HepG2 (cell line): ENCODE measurements around the gene POU3F1. TPM values are rescaled to one million over a fixed set of nuclear protein-coding genes. Genes with fewer than 3 reads are reported as not detected.

Experiments used
- HIVEP1 ChIP-seq: sonication (generic); formaldehyde crosslinking; IDR thresholded peaks from 2 replicates; pipeline ENCODE4 v1.4.0; 2020; ENCODE audit warnings: mild to moderate bottlenecking, missing genetic modification reagents
- HOXA9 ChIP-seq: sonication (generic); formaldehyde crosslinking; IDR thresholded peaks from 2 replicates; pipeline ENCODE4 v1.8.1; 2022; ENCODE audit warnings: missing genetic modification reagents, mild to moderate bottlenecking, moderate library complexity, borderline replicate concordance
- KAT2B ChIP-seq: fragments of 150-350 bp; IDR thresholded peaks from 2 replicates; pipeline ENCODE4 v1.6.1; 2014; ENCODE audit warnings: low read depth, low read length, borderline replicate concordance
- MXD4 ChIP-seq: IDR thresholded peaks from 2 replicates; pipeline ENCODE4 v1.6.1; 2016; ENCODE audit warnings: mild to moderate bottlenecking, missing biosample characterization, missing genetic modification reagents
- SP5 ChIP-seq: IDR thresholded peaks from 2 replicates; pipeline ENCODE4 v1.6.1; 2016; ENCODE audit warnings: low read depth, borderline replicate concordance
- TOPORS ChIP-seq: sonication (generic); formaldehyde crosslinking; IDR thresholded peaks from 2 replicates; pipeline ENCODE4 v1.8.0; 2023; ENCODE audit warnings: mild to moderate bottlenecking, missing genetic modification reagents
- ZBTB44 ChIP-seq: sonication (generic); formaldehyde crosslinking; IDR thresholded peaks from 2 replicates; pipeline ENCODE4 v1.4.0; 2020; ENCODE audit warnings: missing genetic modification reagents
- ZBTB7B ChIP-seq: sonication (generic); formaldehyde crosslinking; IDR thresholded peaks from 2 replicates; pipeline ENCODE4 v1.4.0; 2020; ENCODE audit warnings: missing genetic modification reagents
- ZKSCAN8 ChIP-seq: IDR thresholded peaks from 2 replicates; pipeline ENCODE4 v1.6.1; 2016; ENCODE audit warnings: borderline replicate concordance, missing genetic modification reagents, missing compliant biosample characterization
- ZNF205 ChIP-seq: IDR thresholded peaks from 2 replicates; pipeline ENCODE4 v1.6.1; 2018; ENCODE audit warnings: missing biosample characterization, missing genetic modification reagents
- ZNF549 ChIP-seq: sonication (generic); formaldehyde crosslinking; IDR thresholded peaks from 2 replicates; pipeline ENCODE4 v1.5.0; 2020; ENCODE audit warnings: missing genetic modification reagents
- ZNF570 ChIP-seq: sonication (generic); formaldehyde crosslinking; IDR thresholded peaks from 2 replicates; pipeline ENCODE4 v1.4.0; 2020; ENCODE audit warnings: mild to moderate bottlenecking, missing genetic modification reagents, borderline replicate concordance
- ZNF710 ChIP-seq: sonication (generic); formaldehyde crosslinking; IDR thresholded peaks from 2 replicates; pipeline ENCODE4 v1.5.0; 2020; ENCODE audit warnings: mild to moderate bottlenecking, missing genetic modification reagents, borderline replicate concordance
- ZNF781 ChIP-seq: sonication (generic); formaldehyde crosslinking; IDR thresholded peaks from 2 replicates; pipeline ENCODE4 v1.5.1; 2020; ENCODE audit warnings: borderline replicate concordance, mild to moderate bottlenecking, missing genetic modification reagents; ENCODE audit errors: not compliant biosample characterization
- polyA plus RNA-seq, 8 experiments: library from polyadenylated mRNA; depleted of rRNA in 3 of 8; stranded (reverse) in 7 of 8; unstranded in 1 of 8; fragments of >200 nt; fragmentation: Illumina TruSeq in 4 of 8; extraction: Trizol in 4 of 8; gene quantifications; 2 replicates each; pipeline versions ENCODE4 v1.2.1 to v1.2.3, GENCODE V29; 2011 to 2016; ENCODE audit warnings: low read depth in 4 of 8, missing spikeins in 1 of 8, mixed read lengths in 1 of 8; ENCODE audit not compliant: insufficient read depth in 1 of 8
- total RNA-seq, 5 experiments: library from RNA; depleted of rRNA; stranded (reverse); fragments of >200 nt; fragmentation: Illumina TruSeq; extraction: Trizol; gene quantifications; 2 replicates each; pipeline ENCODE4 v1.2.3, GENCODE V29; 2016; ENCODE audit warnings: low read depth in 1 of 5
- TF ChIP-seq, protein P1 (sequence below): sonication (generic); formaldehyde crosslinking; IDR thresholded peaks from 2 replicates; pipeline ENCODE4 v1.5.1; 2020; ENCODE audit warnings: mild to moderate bottlenecking, missing genetic modification reagents, borderline replicate concordance

The POU3F1 gene
- total and polyA plus RNA-seq, 2 of the 13 experiments (the other 11 are each of a cell fraction or from before 2014, with no cell fraction given), result not detected

- peak; percentile 97 for TF ChIP-seq ZBTB44 (CRISPR knock-in tag)
- peak; percentile 70; the same call in 1 of the 2 replicates for TF ChIP-seq TOPORS (CRISPR knock-in tag)
- peak; percentile 93 for TF ChIP-seq ZNF205
- TF ChIP-seq KAT2B, result no peak
- no peak for TF ChIP-seq SP5
- no peak; the same call in 1 of the 2 replicates for TF ChIP-seq HOXA9 (CRISPR knock-in tag)
- TF ChIP-seq ZNF549 (CRISPR knock-in tag), result no peak
- TF ChIP-seq ZBTB7B, result peak; percentile 23; the same call in 1 of the 2 replicates
- peak; percentile 93 for TF ChIP-seq MXD4
- TF ChIP-seq, protein P1, sequence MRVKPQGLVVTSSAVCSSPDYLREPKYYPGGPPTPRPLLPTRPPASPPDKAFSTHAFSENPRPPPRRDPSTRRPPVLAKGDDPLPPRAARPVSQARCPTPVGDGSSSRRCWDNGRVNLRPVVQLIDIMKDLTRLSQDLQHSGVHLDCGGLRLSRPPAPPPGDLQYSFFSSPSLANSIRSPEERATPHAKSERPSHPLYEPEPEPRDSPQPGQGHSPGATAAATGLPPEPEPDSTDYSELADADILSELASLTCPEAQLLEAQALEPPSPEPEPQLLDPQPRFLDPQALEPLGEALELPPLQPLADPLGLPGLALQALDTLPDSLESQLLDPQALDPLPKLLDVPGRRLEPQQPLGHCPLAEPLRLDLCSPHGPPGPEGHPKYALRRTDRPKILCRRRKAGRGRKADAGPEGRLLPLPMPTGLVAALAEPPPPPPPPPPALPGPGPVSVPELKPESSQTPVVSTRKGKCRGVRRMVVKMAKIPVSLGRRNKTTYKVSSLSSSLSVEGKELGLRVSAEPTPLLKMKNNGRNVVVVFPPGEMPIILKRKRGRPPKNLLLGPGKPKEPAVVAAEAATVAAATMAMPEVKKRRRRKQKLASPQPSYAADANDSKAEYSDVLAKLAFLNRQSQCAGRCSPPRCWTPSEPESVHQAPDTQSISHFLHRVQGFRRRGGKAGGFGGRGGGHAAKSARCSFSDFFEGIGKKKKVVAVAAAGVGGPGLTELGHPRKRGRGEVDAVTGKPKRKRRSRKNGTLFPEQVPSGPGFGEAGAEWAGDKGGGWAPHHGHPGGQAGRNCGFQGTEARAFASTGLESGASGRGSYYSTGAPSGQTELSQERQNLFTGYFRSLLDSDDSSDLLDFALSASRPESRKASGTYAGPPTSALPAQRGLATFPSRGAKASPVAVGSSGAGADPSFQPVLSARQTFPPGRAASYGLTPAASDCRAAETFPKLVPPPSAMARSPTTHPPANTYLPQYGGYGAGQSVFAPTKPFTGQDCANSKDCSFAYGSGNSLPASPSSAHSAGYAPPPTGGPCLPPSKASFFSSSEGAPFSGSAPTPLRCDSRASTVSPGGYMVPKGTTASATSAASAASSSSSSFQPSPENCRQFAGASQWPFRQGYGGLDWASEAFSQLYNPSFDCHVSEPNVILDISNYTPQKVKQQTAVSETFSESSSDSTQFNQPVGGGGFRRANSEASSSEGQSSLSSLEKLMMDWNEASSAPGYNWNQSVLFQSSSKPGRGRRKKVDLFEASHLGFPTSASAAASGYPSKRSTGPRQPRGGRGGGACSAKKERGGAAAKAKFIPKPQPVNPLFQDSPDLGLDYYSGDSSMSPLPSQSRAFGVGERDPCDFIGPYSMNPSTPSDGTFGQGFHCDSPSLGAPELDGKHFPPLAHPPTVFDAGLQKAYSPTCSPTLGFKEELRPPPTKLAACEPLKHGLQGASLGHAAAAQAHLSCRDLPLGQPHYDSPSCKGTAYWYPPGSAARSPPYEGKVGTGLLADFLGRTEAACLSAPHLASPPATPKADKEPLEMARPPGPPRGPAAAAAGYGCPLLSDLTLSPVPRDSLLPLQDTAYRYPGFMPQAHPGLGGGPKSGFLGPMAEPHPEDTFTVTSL, result 0 out of 2 replicates have a peak, but pooled peaks have one; percentile 45
- TF ChIP-seq ZNF710 (CRISPR knock-in tag), result 0 out of 2 replicates have a peak, but pooled peaks have one; percentile 42
- TF ChIP-seq ZNF781 (CRISPR knock-in tag), result peak; percentile 99
- TF ChIP-seq ZNF570, result no peak
- TF ChIP-seq HIVEP1 (CRISPR knock-in tag), result peak; percentile 90
- TF ChIP-seq ZKSCAN8 (CRISPR knock-in tag), result 0 out of 2 replicates have a peak, but pooled peaks have one; percentile 65
Observed at GRCh38 chr1:38012363-38013226, 34.0 kb downstream of the POU3F1 start, which contains the start of gene UTP11 (continued).
